Smooth muscle cell of the brain vasculature (primary cell): ENCODE data around the gene LSP1.

Experiments
- DNase-seq: peaks from one replicate; pipeline ENCODE4 v3.0.0-alpha.2; 2012; ENCODE audit warnings: low read depth, low spot score

LSP1 gene

GRCh38 chr11:1917523-1918435 is 64.9 kb downstream of the LSP1 start:
- DNase-seq: no peak

- no peak for DNase-seq
Measured at GRCh38 chr11:1918436-1919315, 65.8 kb downstream of the LSP1 start.

- no peak for DNase-seq
Measured at GRCh38 chr11:1919391-1920127, 66.7 kb downstream of the LSP1 start, which contains the start of gene TNNT3. TNNT3 (plus strand) TSS chr11:1919703; CDS start chr11:1922875, 3,172 bp downstream.

- DNase-seq: no peak
Measured at GRCh38 chr11:1920128-1920908, 67.4 kb downstream of the LSP1 start.

- no peak for DNase-seq
Measured at GRCh38 chr11:1920909-1921573, 68.2 kb downstream of the LSP1 start.

- DNase-seq: no peak
Measured at GRCh38 chr11:1921574-1922141, 68.8 kb downstream of the LSP1 start.

- DNase-seq: no peak
Measured at GRCh38 chr11:1922481-1923081, 69.7 kb downstream of the LSP1 start.

- DNase-seq: no peak
Measured at GRCh38 chr11:1923201-1923956, 70.5 kb downstream of the LSP1 start.

- no peak for DNase-seq
Measured at GRCh38 chr11:1924181-1924580, 71.3 kb downstream of the LSP1 start.

GRCh38 chr11:1924646-1925372 is 71.9 kb downstream of the LSP1 start:
- no peak for DNase-seq

- no peak for DNase-seq
Measured at GRCh38 chr11:1925373-1926155, 72.7 kb downstream of the LSP1 start.

- DNase-seq: no peak
Measured at GRCh38 chr11:1926156-1927025, 73.5 kb downstream of the LSP1 start.

GRCh38 chr11:1927026-1927847 is 74.4 kb downstream of the LSP1 start:
- DNase-seq: no peak

GRCh38 chr11:1927848-1928469 is 75.1 kb downstream of the LSP1 start:
- DNase-seq: no peak

- DNase-seq: no peak
Measured at GRCh38 chr11:1928470-1928890, 75.6 kb downstream of the LSP1 start.
